OCI-LY7 (cell line): Measurements from ENCODE around the gene PIGM.

Experiments used
- CTCF ChIP-seq: fragments of 200-600 bp; sonication (generic); conservative IDR thresholded peaks from 2 replicates; pipeline ENCODE4 v1.5.1; 2014; ENCODE audit warnings: mild to moderate bottlenecking, antibody characterized with exemption, low read length, moderate library complexity, mixed read lengths
- EZH2phosphoT487 ChIP-seq: fragments of 200-600 bp; sonication (generic); IDR thresholded peaks from 2 replicates; pipeline ENCODE4 v1.6.1; 2018; ENCODE audit warnings: low read depth, borderline replicate concordance, mild to moderate bottlenecking, mixed run types, antibody characterized with exemption, low read length, moderate library complexity, mixed read lengths

DNA sequence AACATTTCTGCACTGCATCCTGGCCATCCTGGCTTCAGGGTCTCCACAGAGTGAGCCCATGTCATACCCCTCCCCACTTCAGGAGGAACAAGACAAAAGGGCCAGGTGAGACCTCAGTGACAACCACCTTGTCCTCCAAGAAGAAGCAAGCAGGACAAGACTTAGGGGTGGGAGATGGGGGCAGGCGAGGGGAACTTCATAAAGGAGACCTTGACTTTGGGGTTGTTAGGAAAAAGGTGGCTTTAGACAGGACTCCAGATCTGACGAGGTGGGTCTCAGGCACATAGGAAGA is 53.7 kb downstream of the PIGM start:
- TF ChIP-seq CTCF = no peak
- no peak for TF ChIP-seq EZH2phosphoT487
